H1 (cell line): ENCODE measurements around the gene GSE1.

Experiments used
- RXRA ChIP-seq: IDR thresholded peaks from 2 replicates; pipeline ENCODE4 v1.6.1; 2011; ENCODE audit warnings: low read depth, mild to moderate bottlenecking, low read length, moderate library complexity; ENCODE audit not compliant: insufficient read depth
- TF ChIP-seq, protein P1 (sequence below), 3 experiments: IDR thresholded peaks; 1 replicate in 2 of 3; 2 replicates in 1 of 3; pipeline versions ENCODE4 v1.5.1 to v1.6.1; 2011; ENCODE audit warnings: low read length in 3 of 3, mild to moderate bottlenecking in 3 of 3, inconsistent platforms in 2 of 3, low read depth in 1 of 3, moderate library complexity in 1 of 3; ENCODE audit not compliant: insufficient read depth in 1 of 3; ENCODE audit errors: control extremely low read depth in 1 of 3

DNA sequence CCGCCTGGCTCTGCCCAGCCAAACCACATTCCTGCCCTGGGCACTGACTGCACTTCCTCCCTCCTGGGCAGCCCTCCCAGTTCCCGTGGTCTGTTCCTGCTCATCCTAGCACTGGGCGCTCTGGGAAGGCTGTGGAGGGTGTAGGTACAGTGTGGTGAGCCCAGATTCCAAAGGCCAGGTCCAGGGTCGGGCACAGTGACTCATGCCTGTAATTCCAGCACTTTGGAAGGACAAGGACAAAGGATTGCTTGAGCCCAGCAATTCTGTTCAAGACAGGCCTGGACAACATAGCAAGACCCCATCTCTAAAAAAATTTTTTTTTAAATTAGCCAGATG, 107.1 kb downstream of the GSE1 start:
- TF ChIP-seq RXRA = no peak
- TF ChIP-seq, protein P1, sequence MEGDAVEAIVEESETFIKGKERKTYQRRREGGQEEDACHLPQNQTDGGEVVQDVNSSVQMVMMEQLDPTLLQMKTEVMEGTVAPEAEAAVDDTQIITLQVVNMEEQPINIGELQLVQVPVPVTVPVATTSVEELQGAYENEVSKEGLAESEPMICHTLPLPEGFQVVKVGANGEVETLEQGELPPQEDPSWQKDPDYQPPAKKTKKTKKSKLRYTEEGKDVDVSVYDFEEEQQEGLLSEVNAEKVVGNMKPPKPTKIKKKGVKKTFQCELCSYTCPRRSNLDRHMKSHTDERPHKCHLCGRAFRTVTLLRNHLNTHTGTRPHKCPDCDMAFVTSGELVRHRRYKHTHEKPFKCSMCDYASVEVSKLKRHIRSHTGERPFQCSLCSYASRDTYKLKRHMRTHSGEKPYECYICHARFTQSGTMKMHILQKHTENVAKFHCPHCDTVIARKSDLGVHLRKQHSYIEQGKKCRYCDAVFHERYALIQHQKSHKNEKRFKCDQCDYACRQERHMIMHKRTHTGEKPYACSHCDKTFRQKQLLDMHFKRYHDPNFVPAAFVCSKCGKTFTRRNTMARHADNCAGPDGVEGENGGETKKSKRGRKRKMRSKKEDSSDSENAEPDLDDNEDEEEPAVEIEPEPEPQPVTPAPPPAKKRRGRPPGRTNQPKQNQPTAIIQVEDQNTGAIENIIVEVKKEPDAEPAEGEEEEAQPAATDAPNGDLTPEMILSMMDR (IDR thresholded peaks at IDR 0.05; ENCODE audit: control extremely low read depth in 1 of 3, insufficient read depth in 1 of 3, low read depth in 1 of 3, low read length in 3 of 3) = no peak
